Measurements from ENCODE around the gene PHC2.

The PHC2 gene

GRCh38 chr1:33275706-33276572 lies 155.0 kb downstream of the PHC2 start:
- no peak for DNase-seq
- intact Hi-C loops (cut with DNase I) = no loop called here

- no peak for DNase-seq
- intact Hi-C loops (cut with DNase I) = no loop called here
Observed at GRCh38 chr1:33275195-33275594, 155.7 kb downstream of the PHC2 start.

GRCh38 chr1:33274446-33274845 lies 156.4 kb downstream of the PHC2 start:
- no peak for DNase-seq
- intact Hi-C loops (cut with DNase I) = no loop called here

GRCh38 chr1:33273961-33274371 lies 156.9 kb downstream of the PHC2 start:
- DNase-seq = no peak
- intact Hi-C loops (cut with DNase I) = no loop called here
